ENCODE measurements around the gene SFMBT2. TPM values are rescaled to one million over a fixed set of nuclear protein-coding genes. Genes with fewer than 3 reads are reported as not detected.
"Not testable (repeated sequence)": the region's sequence is repeated elsewhere in the genome, so short reads cannot be mapped to it uniquely, and the experiment has no call there.

Gene SFMBT2
- total RNA-seq, 4 donors from 2014 or later, result 7.6 to 15.4 (median 10.8) TPM

DNA sequence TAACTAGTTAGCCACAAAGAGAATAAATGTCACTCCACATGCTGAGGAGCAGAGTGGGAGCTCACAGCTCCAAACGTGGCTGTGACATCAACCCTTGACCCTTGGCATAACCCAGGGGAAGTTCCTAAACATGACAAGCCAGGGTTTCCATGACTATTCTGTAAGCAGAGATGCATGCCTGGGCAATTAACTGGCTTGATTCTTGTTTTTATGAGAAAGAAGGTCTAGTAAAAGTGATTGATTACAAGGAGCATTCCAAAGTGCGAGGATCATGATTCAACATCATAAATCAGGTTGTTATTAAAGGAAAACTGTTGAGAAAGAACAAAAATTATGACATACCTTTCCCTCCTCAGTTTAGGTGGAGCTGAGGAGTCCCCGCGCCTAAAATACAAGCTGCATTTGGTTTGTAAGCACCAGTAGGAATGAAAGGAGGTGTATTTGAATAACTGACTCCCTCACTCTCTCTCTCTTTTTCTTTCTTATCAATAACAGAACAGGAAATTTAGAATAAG lies 108.4 kb downstream of the SFMBT2 start:
- no peak overlapping the region for H3K4me3 ChIP-seq
- H3K4me1 ChIP-seq, result peaks cover 17 to 54% (median 51%) of the 10 kb centered on the region in 4 donors

DNA sequence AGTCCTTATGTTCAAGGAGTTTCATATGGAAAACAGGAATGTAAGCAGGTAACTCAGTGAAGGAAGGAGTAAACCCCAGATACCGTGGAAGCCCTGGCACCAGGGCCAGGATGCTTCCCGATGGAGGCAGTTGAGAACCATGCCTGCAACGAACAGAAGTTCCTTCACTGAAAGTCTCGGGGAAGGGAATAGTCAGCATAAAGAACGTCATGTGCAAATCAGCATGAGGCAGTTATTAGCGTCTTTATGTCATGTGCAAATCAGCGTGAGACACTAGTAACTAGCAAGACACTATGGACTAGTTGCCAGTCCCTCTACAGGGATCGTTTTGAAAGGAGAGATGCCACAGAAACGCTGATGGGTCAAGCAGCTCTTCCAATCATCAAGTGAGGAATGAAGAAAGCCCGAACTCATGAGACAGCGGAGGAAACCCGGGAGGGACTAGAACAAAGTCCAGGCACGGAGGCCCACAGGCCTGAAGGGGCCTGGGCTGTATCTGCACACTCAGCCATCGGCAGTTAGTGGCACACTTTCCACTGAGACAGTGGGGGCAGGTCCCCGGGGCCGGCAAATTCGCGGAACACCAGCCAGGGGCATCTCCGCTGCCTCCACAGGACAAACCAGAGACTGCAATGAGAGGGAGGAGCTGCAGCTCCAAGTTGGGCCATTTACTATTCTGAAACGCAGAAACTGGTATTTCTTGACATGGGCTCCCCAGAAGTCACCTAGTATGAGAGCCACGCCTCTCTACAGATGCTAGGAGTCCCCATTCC lies 109.6 kb downstream of the SFMBT2 start:
- H3K4me3 ChIP-seq, result no peak overlapping the region
- intact Hi-C loops (cut with DNase I), result no loop called here
- no peaks in the 10 kb centered on the region for H3K36me3 ChIP-seq
- H3K27me3 ChIP-seq, result no peaks in the 10 kb centered on the region
- peaks cover 17 to 52% (median 50%) of the 10 kb centered on the region in 4 donors for H3K4me1 ChIP-seq
- no peaks in the 10 kb centered on the region for H3K9me3 ChIP-seq
- no peak for DNase-seq (ENCODE audit: extremely low spot score)
- peak overlapping the region in 1 of 4 donors; percentile 19 for H3K27ac ChIP-seq (replicated peaks in 1 of 4)
- no peak for TF ChIP-seq EP300 (IDR thresholded peaks at IDR 0.05)
- TF ChIP-seq, protein P1, sequence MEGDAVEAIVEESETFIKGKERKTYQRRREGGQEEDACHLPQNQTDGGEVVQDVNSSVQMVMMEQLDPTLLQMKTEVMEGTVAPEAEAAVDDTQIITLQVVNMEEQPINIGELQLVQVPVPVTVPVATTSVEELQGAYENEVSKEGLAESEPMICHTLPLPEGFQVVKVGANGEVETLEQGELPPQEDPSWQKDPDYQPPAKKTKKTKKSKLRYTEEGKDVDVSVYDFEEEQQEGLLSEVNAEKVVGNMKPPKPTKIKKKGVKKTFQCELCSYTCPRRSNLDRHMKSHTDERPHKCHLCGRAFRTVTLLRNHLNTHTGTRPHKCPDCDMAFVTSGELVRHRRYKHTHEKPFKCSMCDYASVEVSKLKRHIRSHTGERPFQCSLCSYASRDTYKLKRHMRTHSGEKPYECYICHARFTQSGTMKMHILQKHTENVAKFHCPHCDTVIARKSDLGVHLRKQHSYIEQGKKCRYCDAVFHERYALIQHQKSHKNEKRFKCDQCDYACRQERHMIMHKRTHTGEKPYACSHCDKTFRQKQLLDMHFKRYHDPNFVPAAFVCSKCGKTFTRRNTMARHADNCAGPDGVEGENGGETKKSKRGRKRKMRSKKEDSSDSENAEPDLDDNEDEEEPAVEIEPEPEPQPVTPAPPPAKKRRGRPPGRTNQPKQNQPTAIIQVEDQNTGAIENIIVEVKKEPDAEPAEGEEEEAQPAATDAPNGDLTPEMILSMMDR (IDR thresholded peaks at IDR 0.05), result peak in 1 of 3 experiments; percentile 28
- 53% methylated on average over 13 of the region's 21 CpGs for WGBS

More for the DNA sequence above, 108.4 kb downstream of the SFMBT2 start:
- Histone ChIP-seq H3K27ac (replicated peaks in 1 of 4) (no peak overlapping the region), H3K9me3 (peaks cover 0 to 5% (median 0%) of the 10 kb centered on the region in 4 donors), H3K36me3 (no peaks in the 10 kb centered on the region), H3K27me3 (no peaks in the 10 kb centered on the region)
- no peak for TF ChIP-seq POLR2A (IDR thresholded peaks at IDR 0.05; ENCODE audit: low read depth)
- TF ChIP-seq POLR2AphosphoS5 (IDR thresholded peaks at IDR 0.05), result no peak
- no peak for TF ChIP-seq EP300 (IDR thresholded peaks at IDR 0.05)
- TF ChIP-seq, protein P1 (IDR thresholded peaks at IDR 0.05), result no peak
- DNase-seq (ENCODE audit: extremely low spot score), result no peak
- 45% methylated on average over 4 of the region's 4 CpGs for WGBS
- intact Hi-C loops (cut with DNase I), result no loop called here

DNA sequence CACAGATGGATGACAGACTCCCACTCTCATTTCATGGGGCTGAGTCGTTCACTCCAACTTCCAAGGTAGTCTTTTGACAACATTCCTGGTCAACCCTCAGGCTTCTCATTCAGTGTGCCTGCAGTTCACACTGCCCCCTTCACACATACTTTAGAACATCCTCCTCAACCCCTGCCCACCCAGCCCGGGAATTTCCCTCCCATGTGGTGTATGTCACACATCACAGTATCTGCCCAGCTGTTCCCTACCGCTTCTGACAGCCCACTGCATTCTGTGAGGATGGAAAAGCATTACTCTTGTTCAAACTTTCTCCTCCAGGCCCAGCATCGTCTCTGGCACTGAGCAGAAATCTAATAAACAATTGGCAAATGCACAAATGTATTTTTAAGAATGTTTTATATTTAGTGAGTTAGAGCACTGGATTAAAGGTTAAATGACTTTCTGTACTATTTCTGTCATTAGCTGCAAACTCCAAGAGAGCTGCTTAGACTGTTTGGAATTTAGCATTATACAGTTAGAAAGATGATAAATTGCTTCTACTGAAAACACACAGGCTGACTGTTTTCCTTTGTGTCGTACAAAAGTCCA lies 110.4 kb downstream of the SFMBT2 start:
- intact Hi-C loops (cut with DNase I), result no loop called here

DNA sequence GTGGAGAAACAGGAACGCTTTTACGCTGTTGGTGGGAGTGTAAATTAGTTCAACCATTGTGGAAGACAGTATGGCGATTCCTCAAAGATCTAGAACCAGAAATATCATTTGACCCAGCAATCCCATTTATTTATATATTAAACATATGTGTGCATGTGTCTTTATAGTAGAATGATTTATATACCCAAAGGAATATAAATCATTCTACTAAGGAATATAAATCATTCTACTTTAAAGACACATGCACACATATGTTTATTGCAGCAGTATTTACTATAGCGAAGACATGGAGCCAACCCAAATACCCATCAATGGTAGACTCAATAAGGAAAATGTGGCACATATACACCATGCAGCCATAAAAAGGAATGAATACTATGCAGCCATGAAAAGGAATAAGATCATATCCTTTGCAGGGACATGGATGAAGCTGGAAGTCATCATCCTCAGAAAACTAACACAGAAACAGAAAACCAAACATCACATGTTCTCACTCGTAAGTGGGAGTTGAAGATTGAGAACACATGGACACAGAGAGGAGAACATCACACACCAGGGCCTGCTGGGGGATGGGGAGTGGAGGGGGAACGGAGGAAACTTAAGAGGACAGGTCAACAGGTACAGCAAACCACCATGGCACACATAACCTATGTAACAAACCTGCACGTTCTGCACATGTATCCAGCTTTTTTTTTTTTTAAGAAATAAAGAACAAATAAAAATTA lies 111.1 kb downstream of the SFMBT2 start:
- DNase-seq (ENCODE audit: extremely low spot score); H3K36me3 ChIP-seq; H3K4me3 ChIP-seq; H3K27me3 ChIP-seq; intact Hi-C loops (cut with DNase I); H3K9me3 ChIP-seq: not testable (repeated sequence)
- peaks cover 17 to 38% (median 36%) of the 10 kb centered on the region in 4 donors for H3K4me1 ChIP-seq
- WGBS, result 86% methylated on average over 7 of the region's 7 CpGs
- peak overlapping the region in 1 of 4 donors; percentile 28 for H3K27ac ChIP-seq (replicated peaks in 1 of 4)

More for the DNA sequence above, 110.4 kb downstream of the SFMBT2 start:
- Histone ChIP-seq H3K4me3 (no peak overlapping the region), H3K27ac (replicated peaks in 1 of 4) (peak overlapping the region in 2 of 4 donors; percentile 19 to 28), H3K4me1 (peaks cover 17 to 45% (median 43%) of the 10 kb centered on the region in 4 donors), H3K27me3 (no peaks in the 10 kb centered on the region), H3K36me3 (no peaks in the 10 kb centered on the region), H3K9me3 (no peaks in the 10 kb centered on the region)
- no peak for TF ChIP-seq POLR2A (IDR thresholded peaks at IDR 0.05; ENCODE audit: low read depth)
- no peak for TF ChIP-seq POLR2AphosphoS5 (IDR thresholded peaks at IDR 0.05)
- TF ChIP-seq, protein P1 (IDR thresholded peaks at IDR 0.05), result no peak
- no peak for TF ChIP-seq EP300 (IDR thresholded peaks at IDR 0.05)
- 18% methylated on average over 5 of the region's 5 CpGs for WGBS
- no peak for DNase-seq (ENCODE audit: extremely low spot score)

DNA sequence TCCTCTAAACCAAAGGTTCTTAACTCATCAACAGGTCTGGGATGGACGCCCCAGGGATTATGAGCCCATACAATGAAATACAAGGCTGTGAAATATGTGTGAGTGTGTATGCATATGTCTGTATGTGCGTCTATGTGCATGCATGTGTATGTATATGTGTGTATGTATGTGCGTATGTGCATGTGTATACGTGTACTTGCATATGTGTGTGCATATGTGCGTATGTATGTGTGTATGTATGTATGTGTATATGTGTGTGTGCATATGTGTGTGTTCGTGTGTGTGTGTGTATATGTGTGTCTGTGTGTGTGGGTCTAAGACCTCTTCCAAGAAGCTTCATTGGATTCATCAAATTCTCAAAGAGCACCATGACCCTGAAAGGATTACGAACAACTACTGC lies 112.3 kb downstream of the SFMBT2 start:
- 80% methylated on average over 7 of the region's 7 CpGs for WGBS

More for the DNA sequence above, 112.3 kb downstream of the SFMBT2 start:
- Histone ChIP-seq H3K4me3 (no peak overlapping the region), H3K9me3 (no peaks in the 10 kb centered on the region), H3K4me1 (peaks cover 17 to 36% (median 35%) of the 10 kb centered on the region in 4 donors), H3K27me3 (no peaks in the 10 kb centered on the region), H3K36me3 (no peaks in the 10 kb centered on the region), H3K27ac (replicated peaks in 1 of 4) (no peak overlapping the region)
- no peak for TF ChIP-seq EP300 (IDR thresholded peaks at IDR 0.05)
- TF ChIP-seq POLR2AphosphoS5 (IDR thresholded peaks at IDR 0.05), result no peak
- TF ChIP-seq POLR2A (IDR thresholded peaks at IDR 0.05; ENCODE audit: low read depth), result no peak
- TF ChIP-seq, protein P1 (IDR thresholded peaks at IDR 0.05), result no peak
- intact Hi-C loops (cut with DNase I), result no loop called here
- DNase-seq (ENCODE audit: extremely low spot score), result no peak

Measured in esophagus muscularis mucosa (tissue), 4 donors.